Measurements from ENCODE around the gene DBX1.

The DBX1 gene

GRCh38 chr11:20177136-20177535 lies 16.9 kb upstream of the DBX1 start:
- TF ChIP-seq, protein P1, sequence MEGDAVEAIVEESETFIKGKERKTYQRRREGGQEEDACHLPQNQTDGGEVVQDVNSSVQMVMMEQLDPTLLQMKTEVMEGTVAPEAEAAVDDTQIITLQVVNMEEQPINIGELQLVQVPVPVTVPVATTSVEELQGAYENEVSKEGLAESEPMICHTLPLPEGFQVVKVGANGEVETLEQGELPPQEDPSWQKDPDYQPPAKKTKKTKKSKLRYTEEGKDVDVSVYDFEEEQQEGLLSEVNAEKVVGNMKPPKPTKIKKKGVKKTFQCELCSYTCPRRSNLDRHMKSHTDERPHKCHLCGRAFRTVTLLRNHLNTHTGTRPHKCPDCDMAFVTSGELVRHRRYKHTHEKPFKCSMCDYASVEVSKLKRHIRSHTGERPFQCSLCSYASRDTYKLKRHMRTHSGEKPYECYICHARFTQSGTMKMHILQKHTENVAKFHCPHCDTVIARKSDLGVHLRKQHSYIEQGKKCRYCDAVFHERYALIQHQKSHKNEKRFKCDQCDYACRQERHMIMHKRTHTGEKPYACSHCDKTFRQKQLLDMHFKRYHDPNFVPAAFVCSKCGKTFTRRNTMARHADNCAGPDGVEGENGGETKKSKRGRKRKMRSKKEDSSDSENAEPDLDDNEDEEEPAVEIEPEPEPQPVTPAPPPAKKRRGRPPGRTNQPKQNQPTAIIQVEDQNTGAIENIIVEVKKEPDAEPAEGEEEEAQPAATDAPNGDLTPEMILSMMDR (conservative IDR thresholded peaks at IDR 0.05): no peak
- TF ChIP-seq ZFX (IDR thresholded peaks at IDR 0.05): no peak
- H3K27ac ChIP-seq: no peak overlapping the region

DNA sequence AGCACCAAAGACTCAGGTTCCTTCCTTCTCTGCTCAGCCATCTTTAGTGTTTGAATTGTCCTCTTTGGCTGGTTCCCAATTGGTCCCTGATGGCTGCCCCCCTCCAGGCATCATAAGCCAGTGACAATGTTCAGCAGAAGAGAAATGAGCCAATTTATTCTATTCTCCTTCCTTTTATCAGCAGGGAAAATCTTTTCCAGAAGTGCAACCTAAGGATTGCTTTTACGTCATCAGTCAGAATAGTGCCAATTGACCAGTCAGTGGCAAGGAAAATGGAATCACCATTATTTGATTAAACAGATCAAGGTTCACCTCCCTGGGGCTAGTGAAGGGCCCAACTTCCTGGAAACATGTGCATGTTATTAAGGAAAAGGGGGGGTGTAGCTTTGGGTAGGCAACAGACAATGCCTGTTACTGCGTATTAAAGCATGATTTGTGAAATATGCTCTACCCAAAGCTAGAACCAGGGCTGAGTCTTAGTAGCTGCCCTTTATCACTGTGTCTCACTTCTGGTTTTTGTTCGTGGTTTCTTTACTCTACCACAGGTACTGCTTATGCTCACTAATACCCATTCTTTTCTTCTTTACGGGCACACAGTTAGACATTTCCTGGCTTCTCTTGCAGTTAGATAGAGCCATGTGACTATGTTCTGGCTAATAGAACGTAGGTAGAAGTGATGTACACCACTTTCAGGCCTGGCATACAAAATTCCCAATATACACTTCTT lies 12.6 kb upstream of the DBX1 start:
- TF ChIP-seq, protein P1 (conservative IDR thresholded peaks at IDR 0.05): no peak
- no peak for TF ChIP-seq ZFX (IDR thresholded peaks at IDR 0.05)
- no peak overlapping the region for H3K27ac ChIP-seq

- no peak overlapping the region for H3K27ac ChIP-seq
- TF ChIP-seq, protein P1 (conservative IDR thresholded peaks at IDR 0.05): no peak
- TF ChIP-seq ZFX (IDR thresholded peaks at IDR 0.05): no peak
Observed at GRCh38 chr11:20163783-20164481, 3.7 kb upstream of the DBX1 start.

DNA sequence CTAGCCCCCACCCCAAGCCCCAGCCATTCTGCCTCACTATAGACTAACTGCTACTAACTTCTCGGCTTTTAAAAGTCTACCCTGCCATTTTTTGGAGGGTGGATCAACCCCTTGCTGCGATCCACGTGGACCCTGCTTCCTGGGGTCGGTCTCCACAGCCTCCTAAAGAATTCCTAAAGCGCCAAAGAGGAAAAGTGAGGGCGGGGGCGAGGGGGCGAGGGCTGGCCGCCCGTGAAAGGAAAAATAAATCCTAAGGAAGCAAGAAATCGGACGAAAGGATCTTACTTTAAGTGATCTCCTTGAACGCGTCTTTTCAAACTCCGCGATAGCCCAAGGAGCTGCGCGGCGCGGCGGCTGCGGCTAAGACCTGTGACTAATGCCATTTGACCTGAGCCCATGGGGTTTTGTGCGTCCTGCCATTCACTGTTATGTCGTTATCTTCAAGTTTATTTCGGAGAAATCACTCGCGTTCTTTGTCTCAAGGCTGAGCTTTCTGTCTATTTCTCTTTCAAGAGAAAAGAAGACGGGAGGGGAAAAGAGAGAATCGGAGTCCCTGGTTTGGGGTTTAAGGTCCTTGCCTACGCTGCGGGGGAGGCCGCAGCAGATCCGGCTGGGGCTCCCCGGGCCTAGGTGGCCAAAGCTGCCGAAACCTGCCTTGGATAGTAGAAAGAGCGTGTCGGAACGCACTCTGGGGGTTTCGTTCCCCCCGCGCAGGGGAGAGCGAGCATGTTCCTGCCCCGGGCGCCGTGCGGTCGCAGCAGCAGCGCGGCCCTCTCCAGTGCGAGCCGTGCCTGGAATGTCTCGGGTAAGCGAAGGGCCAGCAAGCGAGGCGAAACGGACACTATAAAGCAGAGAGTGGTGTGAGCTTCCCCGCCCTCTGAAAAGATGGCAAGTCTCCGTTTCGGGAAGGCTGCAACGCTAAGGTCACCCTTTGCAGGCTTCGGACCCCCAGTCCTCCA lies 2.8 kb upstream of the DBX1 start:
- H3K27ac ChIP-seq: no peak overlapping the region

DNA sequence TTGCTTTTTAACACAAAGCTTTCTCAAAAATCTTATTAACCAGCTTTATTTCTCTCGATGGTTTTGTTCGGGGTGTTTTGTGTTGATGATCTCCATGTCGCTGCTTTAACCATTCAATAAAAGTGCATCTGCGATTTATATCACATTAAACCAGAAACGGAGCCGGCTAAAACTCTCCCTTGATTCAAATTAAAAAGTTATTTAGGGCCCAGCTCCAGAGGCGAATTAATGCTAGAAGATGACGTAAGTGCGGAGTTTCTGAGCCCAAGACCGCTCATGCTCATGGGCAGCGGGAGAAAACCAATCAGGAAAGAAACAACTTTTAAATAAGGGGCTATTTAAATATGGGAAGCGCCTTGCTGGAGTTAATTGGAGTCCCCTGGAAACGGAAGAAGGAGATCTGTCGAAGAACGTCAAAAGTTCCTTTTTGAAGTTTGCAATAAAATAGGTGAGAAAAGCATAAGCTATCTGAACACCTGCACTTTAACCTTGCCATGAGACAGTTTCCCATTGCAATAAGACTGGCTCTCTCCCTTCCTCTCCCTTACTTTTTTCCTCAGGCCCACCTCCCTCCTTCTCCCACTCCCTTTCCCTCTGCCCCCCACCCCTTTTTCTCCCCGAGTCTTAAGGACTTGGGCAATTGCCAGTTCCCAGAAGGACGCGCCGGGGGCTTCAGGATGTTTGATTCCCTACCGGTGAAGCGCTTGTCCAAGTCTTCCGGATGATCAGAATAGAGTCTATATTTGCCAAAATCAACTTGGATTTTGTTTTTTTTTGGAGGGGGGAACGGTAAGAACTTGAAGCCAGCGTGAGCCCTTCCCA lies 1.9 kb upstream of the DBX1 start:
- TF ChIP-seq ZFX (IDR thresholded peaks at IDR 0.05): no peak
- H3K27ac ChIP-seq: no peak overlapping the region

More for the DNA sequence above, 2.8 kb upstream of the DBX1 start:
- TF ChIP-seq, protein P1 (conservative IDR thresholded peaks at IDR 0.05): no peak
- no peak for TF ChIP-seq ZFX (IDR thresholded peaks at IDR 0.05)

DNA sequence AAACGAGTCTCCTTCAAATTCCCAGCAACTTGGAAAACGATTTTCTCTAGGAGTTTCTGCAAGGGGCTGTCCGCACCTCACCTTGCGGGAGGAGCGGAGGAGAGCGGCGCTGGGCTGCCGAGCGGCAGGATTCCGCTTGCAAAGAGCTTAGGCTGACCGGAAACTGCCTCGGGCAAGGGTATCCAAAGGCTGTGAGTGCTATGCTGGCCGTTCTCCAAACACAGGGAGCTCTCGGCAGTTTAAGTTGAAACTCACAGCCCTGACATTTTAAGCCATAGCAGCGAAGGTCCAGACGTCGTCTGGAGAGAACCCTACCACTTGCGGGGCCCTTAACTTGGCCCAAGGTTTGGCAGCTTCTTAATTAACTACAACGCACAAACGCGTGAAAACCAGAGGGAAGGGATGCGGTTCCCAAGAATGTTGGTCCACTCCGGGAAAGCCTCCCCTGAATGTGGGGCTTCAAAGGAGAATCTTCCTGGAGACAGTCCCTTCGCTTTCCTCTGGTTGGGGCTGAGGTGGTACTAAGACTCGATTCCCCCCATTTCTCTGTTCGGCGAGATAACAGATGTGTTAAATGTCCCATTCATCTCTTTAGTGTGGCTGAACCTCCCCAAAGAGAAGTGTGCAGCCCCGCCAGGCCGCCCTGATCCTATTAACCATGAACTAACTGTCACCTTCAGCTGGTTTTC lies 1.1 kb upstream of the DBX1 start:
- TF ChIP-seq, protein P1 (conservative IDR thresholded peaks at IDR 0.05): no peak
- TF ChIP-seq ZFX (IDR thresholded peaks at IDR 0.05): no peak
- no peak overlapping the region for H3K27ac ChIP-seq
